ENCODE data around the gene KDELR3. TPM values are rescaled to one million over a fixed set of nuclear protein-coding genes. Genes with fewer than 3 reads are reported as not detected.
"Not testable (repeated sequence)": the region's sequence is repeated elsewhere in the genome, so short reads cannot be mapped to it uniquely, and the experiment has no call there.

The KDELR3 gene
- total and polyA plus RNA-seq, 2 experiments from 2014 or later = 13.1 to 26.5 TPM

DNA sequence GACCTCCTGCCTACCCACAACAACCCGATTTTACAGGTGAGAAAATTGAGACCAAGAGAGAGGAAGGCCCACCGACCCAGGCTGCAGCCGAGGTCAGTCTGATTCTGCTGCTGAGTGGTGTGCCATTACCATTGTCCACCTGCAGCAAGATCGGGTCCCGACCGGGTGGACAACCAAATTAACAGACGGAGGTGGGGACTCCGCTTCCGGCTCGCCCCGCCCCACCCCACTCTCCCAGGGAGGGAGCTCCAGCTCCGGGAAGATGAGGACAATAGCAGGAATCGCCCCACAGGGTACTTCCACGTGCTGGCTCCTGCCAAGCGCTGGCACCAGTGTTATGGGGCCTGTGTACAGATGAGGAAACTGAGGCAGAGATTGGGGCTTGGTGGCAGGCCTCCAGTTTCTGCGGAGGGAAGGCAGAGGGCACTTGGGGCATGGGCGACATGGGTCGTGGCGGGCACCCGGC lies 425 bp upstream of the KDELR3 start:
- Histone ChIP-seq H3K27me3 (no peaks in the 10 kb centered on the region), H3K4me3 (peak overlapping the region; percentile 39), H3K27ac (no peak overlapping the region), H3K36me3 (no peaks in the 10 kb centered on the region), H3K9me3 (ENCODE audit: low read depth) (no peaks in the 10 kb centered on the region), H3K4me1 (ENCODE audit: low read depth) (peaks cover 13% of the 10 kb centered on the region)
- TF ChIP-seq, protein P1, sequence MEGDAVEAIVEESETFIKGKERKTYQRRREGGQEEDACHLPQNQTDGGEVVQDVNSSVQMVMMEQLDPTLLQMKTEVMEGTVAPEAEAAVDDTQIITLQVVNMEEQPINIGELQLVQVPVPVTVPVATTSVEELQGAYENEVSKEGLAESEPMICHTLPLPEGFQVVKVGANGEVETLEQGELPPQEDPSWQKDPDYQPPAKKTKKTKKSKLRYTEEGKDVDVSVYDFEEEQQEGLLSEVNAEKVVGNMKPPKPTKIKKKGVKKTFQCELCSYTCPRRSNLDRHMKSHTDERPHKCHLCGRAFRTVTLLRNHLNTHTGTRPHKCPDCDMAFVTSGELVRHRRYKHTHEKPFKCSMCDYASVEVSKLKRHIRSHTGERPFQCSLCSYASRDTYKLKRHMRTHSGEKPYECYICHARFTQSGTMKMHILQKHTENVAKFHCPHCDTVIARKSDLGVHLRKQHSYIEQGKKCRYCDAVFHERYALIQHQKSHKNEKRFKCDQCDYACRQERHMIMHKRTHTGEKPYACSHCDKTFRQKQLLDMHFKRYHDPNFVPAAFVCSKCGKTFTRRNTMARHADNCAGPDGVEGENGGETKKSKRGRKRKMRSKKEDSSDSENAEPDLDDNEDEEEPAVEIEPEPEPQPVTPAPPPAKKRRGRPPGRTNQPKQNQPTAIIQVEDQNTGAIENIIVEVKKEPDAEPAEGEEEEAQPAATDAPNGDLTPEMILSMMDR (IDR thresholded peaks at IDR 0.05; ENCODE audit: low read depth, low read length) = no peak
- DNase-seq (ENCODE audit: low read depth in 1 of 2, low spot score in 1 of 2) = no peak

- Histone ChIP-seq H3K36me3 (no peaks in the 10 kb centered on the region), H3K4me3 (peak overlapping the region; percentile 39), H3K9me3 (ENCODE audit: low read depth) (no peaks in the 10 kb centered on the region), H3K27ac (no peak overlapping the region), H3K4me1 (ENCODE audit: low read depth) (peaks cover 4% of the 10 kb centered on the region), H3K27me3 (no peaks in the 10 kb centered on the region)
- TF ChIP-seq, protein P1 (IDR thresholded peaks at IDR 0.05; ENCODE audit: low read depth, low read length) = peak; percentile 14
- no peak for DNase-seq (ENCODE audit: low read depth in 1 of 2, low spot score in 1 of 2)
These were observed 778 bp downstream of the KDELR3 start for GRCh38 chr22:38468443-38469305.

DNA sequence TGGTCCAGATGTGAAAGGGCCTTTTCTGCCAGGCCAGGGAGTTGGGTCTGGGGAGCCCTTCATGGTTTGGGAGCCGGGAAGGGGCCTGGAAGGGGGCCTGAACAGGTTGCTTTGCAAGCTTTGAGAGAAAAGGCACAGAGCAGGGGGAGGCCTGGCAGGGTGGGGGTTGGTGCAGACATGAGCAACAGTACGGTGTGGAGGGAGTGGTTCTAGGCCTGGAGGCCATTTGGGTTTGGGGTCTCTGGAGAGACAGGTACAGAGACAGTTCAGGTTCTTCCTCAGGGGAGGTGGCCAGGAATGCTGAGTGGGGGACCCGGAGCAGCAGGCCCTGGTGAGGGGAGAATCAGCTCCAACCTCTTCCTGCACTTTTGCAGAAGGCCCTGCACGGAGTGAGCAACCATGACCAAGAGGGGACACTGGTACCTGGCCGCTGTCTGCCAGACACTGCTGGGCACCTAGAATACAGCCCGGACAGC lies 1.4 kb downstream of the KDELR3 start:
- no peaks in the 10 kb centered on the region for H3K36me3 ChIP-seq
- no peak overlapping the region for H3K4me3 ChIP-seq
- no peak for DNase-seq (ENCODE audit: low read depth in 1 of 2, low spot score in 1 of 2)
- H3K4me1 ChIP-seq (ENCODE audit: low read depth) = no peaks in the 10 kb centered on the region
- no peak overlapping the region for H3K27ac ChIP-seq
- H3K27me3 ChIP-seq = no peaks in the 10 kb centered on the region
- H3K9me3 ChIP-seq (ENCODE audit: low read depth) = no peaks in the 10 kb centered on the region
- TF ChIP-seq, protein P1 (IDR thresholded peaks at IDR 0.05; ENCODE audit: low read depth, low read length) = no peak

DNA sequence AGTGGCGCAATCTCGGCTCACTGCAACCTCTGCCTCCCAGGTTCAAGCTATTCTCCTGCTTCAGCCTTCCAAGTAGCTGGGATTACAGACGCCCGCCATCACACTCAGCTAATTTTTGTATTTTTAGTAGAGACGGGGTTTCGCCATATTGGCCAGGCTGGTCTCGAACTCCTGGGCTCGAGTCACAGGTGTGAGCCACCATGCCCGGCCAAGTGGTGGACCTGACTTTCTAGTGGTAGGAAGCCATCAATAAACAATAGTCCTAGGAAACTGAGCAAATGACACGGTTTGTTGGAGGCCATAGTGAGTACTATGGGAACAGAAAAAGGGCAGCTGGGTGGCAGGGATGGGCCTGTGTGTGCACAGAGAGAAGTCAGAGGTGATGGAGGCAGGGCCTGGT lies 2.3 kb downstream of the KDELR3 start:
- H3K4me1 ChIP-seq (ENCODE audit: low read depth); H3K27ac ChIP-seq; H3K27me3 ChIP-seq; H3K36me3 ChIP-seq; H3K9me3 ChIP-seq (ENCODE audit: low read depth); DNase-seq (ENCODE audit: low read depth in 1 of 2, low spot score in 1 of 2); H3K4me3 ChIP-seq: not testable (repeated sequence)

GRCh38 chr22:38471237-38471636 lies 3.3 kb downstream of the KDELR3 start:
- H3K4me1 ChIP-seq (ENCODE audit: low read depth) = no peaks in the 10 kb centered on the region
- no peaks in the 10 kb centered on the region for H3K9me3 ChIP-seq (ENCODE audit: low read depth)
- no peaks in the 10 kb centered on the region for H3K36me3 ChIP-seq
- no peak for DNase-seq (ENCODE audit: low read depth in 1 of 2, low spot score in 1 of 2)
- H3K27me3 ChIP-seq = no peaks in the 10 kb centered on the region
- no peak overlapping the region for H3K4me3 ChIP-seq
- TF ChIP-seq, protein P1 (IDR thresholded peaks at IDR 0.05; ENCODE audit: low read depth, low read length) = no peak
- no peak overlapping the region for H3K27ac ChIP-seq

DNA sequence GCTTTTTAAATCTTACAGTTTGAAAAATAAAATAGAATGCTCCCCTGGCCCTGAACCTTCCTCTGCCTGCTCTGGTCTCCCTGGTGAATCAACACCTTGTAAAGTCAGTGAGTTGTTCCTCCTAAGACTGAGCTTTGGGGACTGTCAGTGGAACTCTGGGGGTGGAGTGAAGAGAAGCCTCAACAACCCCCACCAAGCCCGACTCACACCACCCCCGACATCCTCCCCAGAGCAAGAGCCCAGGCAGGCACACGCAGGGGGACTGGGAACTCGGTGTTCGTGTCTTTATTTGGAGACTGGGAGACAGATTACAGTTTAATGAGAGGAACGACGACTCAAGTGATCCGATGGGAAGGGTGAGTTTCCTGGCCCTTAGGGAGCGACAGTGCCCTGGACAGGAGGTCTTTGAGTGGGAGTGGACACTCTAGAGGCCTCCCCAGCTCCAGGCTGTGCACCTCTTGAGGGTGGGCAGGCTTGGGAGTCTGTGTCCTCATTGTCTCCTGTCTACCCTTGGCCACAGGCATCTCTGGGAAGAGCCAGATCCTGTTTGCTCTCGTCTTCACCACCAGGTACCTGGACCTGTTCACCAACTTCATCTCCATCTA lies 6.2 kb downstream of the KDELR3 start:
- no peaks in the 10 kb centered on the region for H3K4me1 ChIP-seq (ENCODE audit: low read depth)
- no peak for DNase-seq (ENCODE audit: low read depth in 1 of 2, low spot score in 1 of 2)
- H3K4me3 ChIP-seq = no peak overlapping the region
- H3K27me3 ChIP-seq = no peaks in the 10 kb centered on the region
- H3K36me3 ChIP-seq = no peaks in the 10 kb centered on the region
- no peak overlapping the region for H3K27ac ChIP-seq
- TF ChIP-seq, protein P1 (IDR thresholded peaks at IDR 0.05; ENCODE audit: low read depth, low read length) = no peak
- H3K9me3 ChIP-seq (ENCODE audit: low read depth) = no peaks in the 10 kb centered on the region

Data from cardiac muscle cell (in vitro differentiated cells and primary cell).